Common myeloid progenitor, CD34-positive (primary cell): Measurements from ENCODE around the gene KCNQ5.
A peak's percentile ranks its signal among the peaks of the same experiment; 100 is the strongest.

Experiments
- CTCF ChIA-PET: fragments of 350-600 bp; sonication (Branson Sonifier 250); formaldehyde crosslinking; loops from one replicate; lab custom pipeline; 2021; ENCODE audit warnings: antibody characterized with exemption; lab: Charles Lee
- POLR2A ChIA-PET: fragments of 350-600 bp; sonication (Branson Sonifier 250); formaldehyde crosslinking; loops from one replicate; lab custom pipeline; 2021; ENCODE audit warnings: antibody characterized with exemption; lab: Charles Lee
- DNase-seq, 3 donors: peaks; one replicate each; pipeline versions ENCODE4 v3.0.0 to v3.0.0-alpha.2; 2013
- H3K27ac ChIP-seq, 2 experiments: 1 replicate in 1 of 2; 2 replicates in 1 of 2; pipeline ENCODE4 v1.7.0; 2013; ENCODE audit warnings: inconsistent platforms in 2 of 2, low read length in 2 of 2, mild to moderate bottlenecking in 2 of 2, low read depth in 1 of 2, moderate library complexity in 1 of 2; ENCODE audit not compliant: severe bottlenecking in 2 of 2, insufficient read depth in 1 of 2, poor library complexity in 1 of 2
- H3K27me3 ChIP-seq, 5 experiments: replicated peaks in 2 of 5; 1 replicate in 3 of 5; 2 replicates in 2 of 5; pipeline versions ENCODE4 v1.6.1 to v1.7.0; 2013; ENCODE audit warnings: low read length in 4 of 5, mild to moderate bottlenecking in 2 of 5, moderate library complexity in 2 of 5, inconsistent platforms in 1 of 5; ENCODE audit not compliant: insufficient read depth in 5 of 5, control insufficient read depth in 4 of 5
- H3K36me3 ChIP-seq, 4 experiments: 1 replicate in 2 of 4; 2 replicates in 2 of 4; pipeline versions ENCODE4 v1.6.1 to v1.7.0; 2013; ENCODE audit warnings: low read length in 3 of 4, control low read depth in 1 of 4, mild to moderate bottlenecking in 1 of 4; ENCODE audit not compliant: control insufficient read depth in 4 of 4, insufficient read depth in 4 of 4
- H3K4me1 ChIP-seq, 4 experiments: 1 replicate in 3 of 4; 2 replicates in 1 of 4; pipeline versions ENCODE4 v1.6.1 to v1.7.1; 2013; ENCODE audit warnings: low read length in 3 of 4, mild to moderate bottlenecking in 3 of 4, control low read depth in 1 of 4, inconsistent platforms in 1 of 4, moderate library complexity in 1 of 4; ENCODE audit not compliant: control insufficient read depth in 4 of 4, insufficient read depth in 4 of 4; ENCODE audit errors: control extremely low read depth in 1 of 4
- H3K4me3 ChIP-seq, 7 experiments: 1 replicate in 4 of 7; 2 replicates in 3 of 7; pipeline versions ENCODE4 v1.5.1 to v1.7.0; 2013; ENCODE audit warnings: mild to moderate bottlenecking in 7 of 7, low read length in 6 of 7, moderate library complexity in 6 of 7, inconsistent platforms in 2 of 7, low read depth in 2 of 7, control low read depth in 1 of 7; ENCODE audit not compliant: insufficient read depth in 4 of 7, control insufficient read depth in 1 of 7; ENCODE audit errors: extremely low read depth in 1 of 7
- H3K9me3 ChIP-seq, 5 experiments: 1 replicate in 4 of 5; 2 replicates in 1 of 5; pipeline versions ENCODE4 v1.6.1 to v1.7.1; 2013; ENCODE audit warnings: low read length in 4 of 5, mild to moderate bottlenecking in 2 of 5, inconsistent platforms in 1 of 5, low read depth in 1 of 5, moderate library complexity in 1 of 5; ENCODE audit not compliant: control insufficient read depth in 4 of 5, insufficient read depth in 2 of 5; ENCODE audit errors: control extremely low read depth in 1 of 5
- WGBS: methylation state at CpG from one replicate; pipeline ENCODE4 v1.1.5; 2013; ENCODE audit not compliant: insufficient coverage; 5-methylcytosine and 5-hydroxymethylcytosine counted together

The KCNQ5 gene

GRCh38 chr6:73004861-73005260 lies 383.0 kb downstream of the KCNQ5 start:
- H3K9me3 ChIP-seq, result peaks cover 0 to 18% (median 5%) of the 10 kb centered on the region in 5 experiments
- CTCF ChIA-PET, result no interaction called here
- DNase-seq, result no peak
- H3K36me3 ChIP-seq, result peaks cover 4 to 28% (median 14%) of the 10 kb centered on the region in 4 experiments
- WGBS, result 100% methylated on average over 1 of the region's 2 CpGs
- H3K27me3 ChIP-seq, result no peaks in the 10 kb centered on the region
- no peak overlapping the region for H3K4me3 ChIP-seq
- H3K27ac ChIP-seq, result no peak overlapping the region
- no peaks in the 10 kb centered on the region for H3K4me1 ChIP-seq
- POLR2A ChIA-PET, result no interaction called here

- Histone ChIP-seq H3K4me3 (no peak overlapping the region), H3K4me1 (no peaks in the 10 kb centered on the region), H3K27ac (no peak overlapping the region), H3K27me3 (no peaks in the 10 kb centered on the region), H3K9me3 (peaks cover 0 to 18% (median 5%) of the 10 kb centered on the region in 5 experiments), H3K36me3 (peaks cover 4 to 28% (median 13%) of the 10 kb centered on the region in 4 experiments)
- ChIA-PET POLR2A (no interaction called here), CTCF (no interaction called here)
- 94% methylated on average over 2 of the region's 2 CpGs for WGBS
- no peak for DNase-seq
These were observed 384.3 kb downstream of the KCNQ5 start for GRCh38 chr6:73006146-73006545.

- no peaks in the 10 kb centered on the region for H3K27me3 ChIP-seq
- POLR2A ChIA-PET, result no interaction called here
- H3K4me1 ChIP-seq, result no peaks in the 10 kb centered on the region
- CTCF ChIA-PET, result no interaction called here
- H3K9me3 ChIP-seq, result peaks cover 0 to 18% (median 5%) of the 10 kb centered on the region in 5 experiments
- WGBS, result 86% methylated on average over 1 of the region's 3 CpGs
- no peak for DNase-seq
- no peak overlapping the region for H3K27ac ChIP-seq
- no peak overlapping the region for H3K4me3 ChIP-seq
- H3K36me3 ChIP-seq, result peaks cover 6 to 24% (median 11%) of the 10 kb centered on the region in 4 experiments
These were observed 390.1 kb downstream of the KCNQ5 start for GRCh38 chr6:73011945-73012344.

GRCh38 chr6:73017476-73017875 lies 395.6 kb downstream of the KCNQ5 start:
- H3K4me3 ChIP-seq, result no peak overlapping the region
- H3K4me1 ChIP-seq, result no peaks in the 10 kb centered on the region
- ChIA-PET CTCF (no interaction called here), POLR2A (no interaction called here)
- no peaks in the 10 kb centered on the region for H3K27me3 ChIP-seq
- H3K36me3 ChIP-seq, result peaks cover 0 to 2% (median 0%) of the 10 kb centered on the region in 4 experiments
- DNase-seq, result no peak
- H3K27ac ChIP-seq, result no peak overlapping the region
- 100% methylated on average over 1 of the region's 2 CpGs for WGBS
- no peaks in the 10 kb centered on the region for H3K9me3 ChIP-seq

- H3K9me3 ChIP-seq, result no peaks in the 10 kb centered on the region
- no peak for DNase-seq
- no peaks in the 10 kb centered on the region for H3K36me3 ChIP-seq
- POLR2A ChIA-PET, result no interaction called here
- peaks cover 0 to 11% (median 2%) of the 10 kb centered on the region in 4 experiments for H3K4me1 ChIP-seq
- no peaks in the 10 kb centered on the region for H3K27me3 ChIP-seq
- CTCF ChIA-PET, result interaction anchor here (0.7 kb wide), 1 partner anchor 10 kb away, joined by 4 read pairs; no protein-coding TSS in a partner anchor
- no peak overlapping the region for H3K4me3 ChIP-seq
- H3K27ac ChIP-seq, result no peak overlapping the region
- WGBS, result 100% methylated on average over 1 of the region's 1 CpG
These were observed 402.7 kb downstream of the KCNQ5 start for GRCh38 chr6:73024598-73024997.

GRCh38 chr6:73027691-73028090 lies 405.8 kb downstream of the KCNQ5 start:
- H3K36me3 ChIP-seq, result no peaks in the 10 kb centered on the region
- CTCF ChIA-PET, result no interaction called here
- no peak overlapping the region for H3K27ac ChIP-seq
- DNase-seq, result no peak
- H3K27me3 ChIP-seq, result no peaks in the 10 kb centered on the region
- H3K9me3 ChIP-seq, result no peaks in the 10 kb centered on the region
- no peak overlapping the region for H3K4me3 ChIP-seq
- POLR2A ChIA-PET, result no interaction called here
- H3K4me1 ChIP-seq, result peaks cover 0 to 11% (median 2%) of the 10 kb centered on the region in 4 experiments

- DNase-seq, result peak in 2 of 3 donors; percentile 3
- Histone ChIP-seq H3K27me3 (no peaks in the 10 kb centered on the region), H3K4me1 (peaks cover 0 to 11% (median 2%) of the 10 kb centered on the region in 4 experiments), H3K36me3 (no peaks in the 10 kb centered on the region), H3K27ac (no peak overlapping the region), H3K4me3 (no peak overlapping the region), H3K9me3 (no peaks in the 10 kb centered on the region)
- CTCF ChIA-PET, result no interaction called here
- POLR2A ChIA-PET, result no interaction called here
- WGBS, result 31% methylated on average over 4 of the region's 8 CpGs
These were observed 406.4 kb downstream of the KCNQ5 start for GRCh38 chr6:73028124-73028766.
